HG03097 (cell line): ENCODE results near the gene EXTL1.
"Not testable (repeated sequence)": the region's sequence is repeated elsewhere in the genome, so short reads cannot be mapped to it uniquely, and the experiment has no call there.

Experiments
- ATAC-seq: cut with Tn5 transposase; IDR thresholded peaks from one replicate; pipeline ENCODE4 v1.9.1; 2021; ENCODE audit not compliant: unreplicated experiment, low FRiP score

The EXTL1 gene, protein sequence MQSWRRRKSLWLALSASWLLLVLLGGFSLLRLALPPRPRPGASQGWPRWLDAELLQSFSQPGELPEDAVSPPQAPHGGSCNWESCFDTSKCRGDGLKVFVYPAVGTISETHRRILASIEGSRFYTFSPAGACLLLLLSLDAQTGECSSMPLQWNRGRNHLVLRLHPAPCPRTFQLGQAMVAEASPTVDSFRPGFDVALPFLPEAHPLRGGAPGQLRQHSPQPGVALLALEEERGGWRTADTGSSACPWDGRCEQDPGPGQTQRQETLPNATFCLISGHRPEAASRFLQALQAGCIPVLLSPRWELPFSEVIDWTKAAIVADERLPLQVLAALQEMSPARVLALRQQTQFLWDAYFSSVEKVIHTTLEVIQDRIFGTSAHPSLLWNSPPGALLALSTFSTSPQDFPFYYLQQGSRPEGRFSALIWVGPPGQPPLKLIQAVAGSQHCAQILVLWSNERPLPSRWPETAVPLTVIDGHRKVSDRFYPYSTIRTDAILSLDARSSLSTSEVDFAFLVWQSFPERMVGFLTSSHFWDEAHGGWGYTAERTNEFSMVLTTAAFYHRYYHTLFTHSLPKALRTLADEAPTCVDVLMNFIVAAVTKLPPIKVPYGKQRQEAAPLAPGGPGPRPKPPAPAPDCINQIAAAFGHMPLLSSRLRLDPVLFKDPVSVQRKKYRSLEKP

DNA sequence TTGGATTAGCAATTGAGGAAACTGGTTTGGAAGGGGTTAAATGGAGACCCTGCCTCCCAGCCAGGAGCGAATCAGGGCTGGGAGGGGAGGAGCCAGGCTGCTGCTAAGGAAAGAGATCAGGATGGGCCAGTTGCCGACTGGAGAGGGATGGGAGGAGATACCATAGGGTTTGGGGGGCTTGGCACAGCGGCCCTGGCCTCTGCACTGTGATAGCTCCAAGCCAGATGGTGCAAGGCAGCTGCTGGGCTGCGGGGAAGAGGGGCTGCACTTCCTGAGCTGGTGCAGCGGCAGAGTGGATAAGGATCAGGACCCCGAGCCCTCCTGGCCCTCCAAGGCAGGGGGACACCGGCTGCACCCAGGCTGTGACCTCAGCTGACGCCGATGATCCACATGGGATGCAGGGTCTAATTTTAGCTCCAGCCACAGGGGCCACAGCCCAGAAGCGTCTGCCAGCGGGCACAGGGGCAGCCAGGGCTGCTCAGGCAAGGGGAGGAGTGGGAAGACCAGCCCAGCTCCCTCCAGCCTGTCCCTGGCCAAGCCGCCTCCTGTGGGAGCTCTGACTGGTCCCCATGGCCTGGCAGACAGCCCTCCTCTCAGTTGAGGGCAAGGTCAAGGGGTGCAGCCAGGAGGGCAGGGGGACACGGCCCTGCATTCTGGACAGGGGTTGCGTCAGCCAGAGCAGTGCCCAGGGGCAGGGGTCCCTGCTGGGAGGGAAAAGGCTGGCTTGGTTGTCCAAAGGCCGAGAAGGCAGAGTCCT, at the start of gene EXTL1:
EXTL1 (plus strand) TSS at position 129 of the 757 bp plus-strand sequence. CDS start 872 bp downstream, outside the sequence.
- ATAC-seq: no peak

DNA sequence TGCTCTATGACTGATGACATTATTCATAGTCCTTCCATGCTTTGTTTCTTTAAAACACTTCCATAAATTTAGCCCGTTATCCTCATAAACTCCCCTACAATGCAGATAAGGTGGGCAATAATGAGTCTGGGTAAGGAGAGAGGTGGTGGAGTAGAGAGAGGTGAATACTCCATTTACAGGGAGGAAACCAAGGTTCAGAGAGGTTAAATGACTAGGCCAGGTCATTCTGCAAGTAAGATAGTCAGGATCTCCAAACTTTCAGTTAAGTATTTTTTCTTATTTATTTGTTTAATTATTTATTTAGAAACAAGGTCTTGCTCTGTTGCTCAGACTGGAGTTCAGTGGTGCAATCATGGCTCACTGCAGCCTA, 49.8 kb upstream of the EXTL1 start:
- no peak for ATAC-seq

DNA sequence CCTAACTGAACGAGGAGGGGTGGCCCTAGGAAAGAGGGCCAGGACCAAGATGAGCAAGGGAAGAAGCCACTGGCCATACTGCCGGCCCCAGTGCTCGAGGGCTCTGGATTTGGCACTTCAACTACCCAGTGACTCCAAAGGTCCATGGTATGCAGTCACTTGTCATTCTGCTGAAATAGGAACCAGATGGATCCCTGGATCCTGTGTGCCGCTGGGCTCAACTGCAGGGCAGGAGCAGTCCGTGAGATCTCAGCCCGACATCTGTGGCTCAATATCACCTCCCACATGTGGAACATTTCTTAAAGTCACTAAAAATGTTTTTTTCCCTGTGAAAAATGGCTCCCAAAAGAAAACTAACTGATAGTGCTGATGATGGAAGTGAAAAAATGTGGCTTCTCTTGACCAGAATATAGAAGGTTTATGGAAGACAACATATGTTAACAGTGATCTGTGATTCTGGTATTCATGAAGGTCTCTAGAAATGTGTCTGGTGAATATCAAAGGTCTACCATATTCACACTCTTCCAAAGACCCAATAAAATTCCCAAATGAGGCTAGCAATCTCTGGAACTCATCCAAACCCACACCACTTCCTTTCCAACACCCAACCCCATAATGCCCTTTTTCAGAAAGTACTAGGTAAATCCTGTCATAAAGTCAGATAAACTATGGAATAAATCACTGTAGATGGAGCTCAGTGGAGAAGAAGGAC, 47.8 kb upstream of the EXTL1 start:
- ATAC-seq: no peak

DNA sequence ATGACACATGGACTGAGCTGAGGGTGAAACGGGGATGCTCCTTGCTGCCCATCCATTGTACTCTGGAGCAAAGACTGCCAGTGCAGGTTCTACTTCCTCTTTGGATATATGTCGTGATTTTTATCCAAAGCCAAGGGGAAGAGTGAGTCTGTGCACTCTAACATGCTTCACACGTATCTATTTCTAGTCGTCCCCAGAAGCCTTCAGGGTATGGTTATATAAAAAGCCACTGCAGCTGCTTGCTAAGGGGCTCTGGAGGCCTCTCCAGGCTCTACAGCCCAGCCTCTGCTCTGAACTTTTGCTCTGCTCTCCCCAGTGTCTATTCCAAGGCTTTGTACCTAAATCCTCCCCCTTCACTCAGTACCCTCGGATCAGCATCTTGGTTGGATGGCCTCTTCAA, 43.8 kb upstream of the EXTL1 start:
- no peak for ATAC-seq

DNA sequence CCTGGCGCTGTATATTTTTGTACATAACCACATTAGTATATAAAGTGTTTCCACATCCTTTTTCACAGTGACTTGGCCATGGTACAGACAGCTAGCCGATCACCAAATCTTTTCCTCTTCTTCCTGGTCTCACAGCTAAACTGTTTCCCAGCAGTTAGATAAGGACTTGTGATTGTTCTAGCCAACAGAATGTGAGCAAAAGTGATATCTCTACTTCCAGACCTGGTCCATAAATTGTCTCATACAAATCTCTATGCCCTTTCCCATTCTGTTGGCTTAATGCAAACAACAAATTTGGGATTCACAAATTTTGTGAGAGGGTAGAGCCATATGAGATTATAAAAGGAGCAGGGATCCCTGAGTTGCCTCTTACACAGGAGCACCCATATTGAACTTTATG, 43.2 kb upstream of the EXTL1 start:
- ATAC-seq: no peak

DNA sequence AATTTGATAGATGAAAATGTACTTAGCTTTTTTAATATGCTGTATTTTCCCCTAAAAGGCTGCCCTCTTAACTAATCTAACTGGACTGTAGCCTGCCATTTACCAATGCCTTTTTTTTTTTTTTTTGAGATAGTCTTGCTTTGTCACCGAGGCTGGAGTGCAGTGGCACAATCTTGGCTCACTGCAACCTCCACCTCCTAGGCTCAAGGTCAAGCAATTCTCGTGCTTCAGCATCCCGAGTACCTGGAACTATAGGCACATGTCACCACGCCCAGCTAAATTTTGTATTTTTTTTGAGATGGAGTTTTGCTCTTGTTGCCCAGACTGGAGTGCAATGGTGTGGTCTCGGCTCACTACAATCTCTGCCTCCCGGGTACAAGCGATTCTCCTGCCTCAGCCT, 42.4 kb upstream of the EXTL1 start:
- no peak for ATAC-seq

DNA sequence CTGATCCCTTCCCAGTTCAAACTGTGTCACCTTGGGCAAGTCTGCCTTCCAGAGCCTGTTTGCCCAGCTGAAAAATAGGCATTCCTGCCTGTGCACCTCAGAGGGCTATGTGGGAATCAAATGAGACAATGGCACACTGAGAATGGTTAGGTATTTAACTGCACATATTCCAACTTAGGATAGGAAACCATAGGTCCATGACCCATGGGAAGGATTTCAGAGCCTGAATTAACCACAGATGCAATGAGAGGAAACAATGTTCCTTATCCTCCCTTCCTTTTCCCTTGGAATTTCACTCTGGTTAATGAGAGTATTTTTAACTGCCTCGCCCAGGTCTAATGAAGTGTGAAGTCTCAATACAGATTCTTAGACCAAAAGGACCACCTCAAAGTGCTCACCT, 36.4 kb upstream of the EXTL1 start:
- no peak for ATAC-seq

DNA sequence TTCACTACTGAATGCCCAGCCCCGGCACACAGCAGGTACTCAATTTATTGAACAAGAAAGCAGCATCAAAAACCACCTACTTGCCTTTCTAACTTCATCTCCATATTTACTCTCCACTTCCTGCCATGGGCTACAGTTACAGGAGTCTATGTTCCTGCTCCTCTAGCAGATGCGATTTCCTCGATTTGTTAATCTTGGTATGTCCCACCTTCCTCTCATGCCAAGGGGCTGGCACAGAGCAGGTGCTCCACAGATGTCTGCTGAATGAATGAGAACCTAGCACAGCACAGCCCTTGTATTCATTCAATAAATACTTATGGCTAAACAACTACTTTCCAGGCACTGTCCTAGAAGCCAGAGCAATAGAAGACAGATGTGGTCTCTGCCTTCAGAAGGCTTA, 35.9 kb upstream of the EXTL1 start:
- no peak for ATAC-seq

DNA sequence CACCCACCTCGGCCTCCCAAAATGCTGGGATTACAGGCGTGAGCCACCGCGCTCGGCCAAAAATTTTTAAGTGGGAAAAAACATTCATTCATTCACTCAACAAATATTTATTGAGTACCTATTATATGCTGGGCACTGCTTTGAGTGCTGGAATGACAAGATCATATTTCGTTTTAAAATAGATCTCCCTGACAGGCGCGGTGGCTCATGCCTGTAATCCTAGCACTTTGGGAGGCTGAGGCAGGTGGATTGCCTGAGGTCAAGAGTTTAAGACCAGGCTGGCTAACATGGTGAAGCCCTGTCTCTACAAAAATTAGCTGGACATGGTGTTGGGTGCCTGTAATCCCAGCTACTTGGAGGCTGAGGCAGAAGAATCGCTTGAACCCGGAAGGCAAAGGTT, 34.8 kb upstream of the EXTL1 start:
- not testable (repeated sequence) for ATAC-seq

DNA sequence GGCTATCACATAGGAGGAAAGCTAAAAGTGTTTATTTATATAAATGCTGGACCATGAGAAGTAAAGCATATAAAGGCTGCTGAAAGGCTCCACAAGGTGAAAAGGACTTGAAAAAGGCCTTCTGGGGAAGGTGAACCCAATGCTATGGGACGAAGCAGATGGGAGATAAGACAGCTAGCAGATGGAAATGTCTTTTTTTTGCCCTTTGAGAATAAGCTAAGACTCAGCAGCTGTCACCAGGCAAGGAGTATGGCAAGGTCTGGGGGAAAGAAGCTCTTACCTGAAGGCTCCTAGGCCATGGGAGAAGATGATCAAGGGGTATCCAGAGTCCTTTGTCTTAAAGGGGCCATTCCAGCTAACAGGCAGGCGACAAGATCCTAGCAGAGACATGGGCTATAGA, 33.6 kb upstream of the EXTL1 start:
- ATAC-seq: no peak

DNA sequence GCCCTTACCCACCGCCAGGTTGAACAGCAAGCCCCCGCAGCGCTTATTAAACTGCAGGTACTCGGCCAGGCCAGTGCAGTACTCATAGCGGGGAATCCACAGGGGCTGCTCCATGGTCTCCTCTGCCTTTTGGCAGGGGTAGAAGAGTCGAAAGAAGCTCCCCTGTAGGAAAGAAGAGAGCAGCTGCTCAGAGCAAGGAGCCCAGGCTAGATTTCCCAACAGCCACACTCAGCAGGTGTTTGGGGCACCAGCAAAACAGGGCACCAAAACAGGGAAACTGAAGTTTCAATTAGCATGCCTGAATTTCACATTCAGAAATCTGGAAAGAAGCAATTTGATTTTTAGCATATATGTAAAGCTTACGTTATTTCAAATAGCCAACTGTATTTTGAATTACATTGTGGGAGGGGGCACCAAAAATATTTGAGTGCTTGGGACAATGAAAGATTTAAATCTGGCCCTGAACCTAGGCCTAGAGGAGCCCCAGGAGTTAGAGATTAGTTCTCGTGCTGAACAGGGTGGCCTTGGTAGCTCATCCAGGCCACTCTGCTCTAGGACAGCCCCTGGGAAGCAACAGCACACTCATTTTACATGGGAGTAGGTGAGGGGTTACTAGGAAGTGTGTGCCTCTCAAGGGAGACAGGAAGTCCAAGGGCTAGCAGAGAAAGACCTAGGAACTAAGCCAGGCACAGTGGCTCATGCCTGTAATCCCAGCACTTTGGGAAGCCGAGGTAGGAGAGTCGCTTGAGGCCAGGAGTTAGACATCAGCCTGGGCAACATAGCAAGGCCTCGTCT, 31.9 kb upstream of the EXTL1 start:
- no peak for ATAC-seq

DNA sequence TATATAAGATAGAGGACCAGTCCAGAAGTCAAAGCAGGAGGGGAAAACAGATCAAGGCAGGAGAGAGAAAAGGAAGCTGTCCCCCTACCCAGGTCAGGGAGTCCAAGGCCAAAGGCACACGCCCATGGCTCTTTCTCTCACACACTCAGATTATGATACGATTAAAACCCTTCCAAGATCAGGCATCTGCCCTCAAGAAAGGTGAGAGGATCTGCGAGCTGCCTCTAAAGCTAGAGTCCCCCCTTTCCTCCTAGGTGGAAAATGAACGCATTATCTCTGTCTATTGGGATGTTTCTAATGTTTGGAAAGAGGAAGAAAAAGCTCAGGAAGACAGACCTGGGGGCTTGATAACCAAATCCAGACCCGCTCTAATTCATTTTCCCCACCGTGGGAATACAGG, 31.3 kb upstream of the EXTL1 start:
- ATAC-seq: no peak

DNA sequence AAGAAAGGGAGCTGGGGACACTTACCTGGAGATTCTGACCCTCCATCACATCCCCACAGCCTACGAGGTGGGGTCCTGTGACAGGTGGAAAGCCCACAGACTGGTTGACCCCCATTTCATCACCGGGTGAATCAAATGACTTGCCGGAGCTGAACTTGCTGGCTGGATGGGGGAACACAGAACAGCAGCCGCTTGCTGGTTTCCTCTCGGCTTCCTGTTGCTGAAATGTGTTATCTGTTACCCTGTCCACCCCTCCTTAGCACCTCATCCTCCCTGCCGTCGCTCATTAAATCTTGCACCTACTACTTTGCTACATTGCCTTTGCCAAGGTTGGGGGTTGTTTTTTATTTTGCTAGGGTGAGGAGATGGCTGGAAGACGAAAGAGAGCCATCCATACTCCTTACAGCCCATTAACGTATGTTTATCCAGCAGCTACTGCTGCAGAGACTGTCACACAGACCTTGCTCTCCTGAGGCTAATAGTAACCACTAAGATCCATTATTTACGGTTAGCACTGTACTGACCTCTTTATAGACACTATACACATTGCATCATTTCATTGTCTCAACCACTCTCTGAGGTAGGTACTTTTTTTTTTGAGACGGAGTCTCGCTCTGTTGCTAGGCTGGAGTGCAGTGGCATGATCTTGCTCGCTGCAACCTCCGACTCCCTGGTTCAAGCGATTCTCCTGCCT, 30.7 kb upstream of the EXTL1 start:
- ATAC-seq: no peak

DNA sequence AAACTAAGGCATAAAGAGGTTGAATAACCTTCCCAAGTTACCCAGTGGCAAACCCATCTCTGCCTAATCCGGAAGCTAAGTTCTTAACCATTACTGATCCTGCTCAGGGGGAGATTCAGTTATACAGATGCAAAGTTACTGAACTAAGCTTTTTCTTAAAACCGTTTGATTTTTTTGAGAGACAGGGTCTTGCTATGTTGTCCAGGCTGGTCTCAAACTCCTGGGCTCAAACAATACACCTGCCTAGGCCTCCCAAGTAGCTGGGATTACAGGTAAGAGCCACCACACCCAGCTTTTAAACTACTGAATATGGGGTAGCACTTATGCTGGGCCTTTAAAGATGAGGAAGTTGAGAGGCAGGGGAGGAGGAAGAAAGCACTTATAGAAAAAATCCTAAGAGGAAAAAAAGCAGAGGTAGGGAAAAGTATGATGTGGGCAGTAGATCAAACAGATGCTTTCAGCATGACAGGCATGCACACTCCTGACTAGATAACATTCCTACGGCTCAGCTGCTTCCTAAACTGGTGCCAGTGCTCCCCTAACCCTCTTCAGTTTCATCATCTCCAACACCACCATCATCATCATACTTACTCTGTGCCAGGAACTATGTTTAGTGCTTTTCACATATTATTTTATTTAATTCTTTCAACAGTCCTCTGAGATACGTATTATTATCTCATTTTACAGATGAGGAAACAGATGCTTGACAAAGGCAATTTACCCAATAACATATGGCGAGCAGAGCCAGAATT, 29.5 kb upstream of the EXTL1 start:
- no peak for ATAC-seq

DNA sequence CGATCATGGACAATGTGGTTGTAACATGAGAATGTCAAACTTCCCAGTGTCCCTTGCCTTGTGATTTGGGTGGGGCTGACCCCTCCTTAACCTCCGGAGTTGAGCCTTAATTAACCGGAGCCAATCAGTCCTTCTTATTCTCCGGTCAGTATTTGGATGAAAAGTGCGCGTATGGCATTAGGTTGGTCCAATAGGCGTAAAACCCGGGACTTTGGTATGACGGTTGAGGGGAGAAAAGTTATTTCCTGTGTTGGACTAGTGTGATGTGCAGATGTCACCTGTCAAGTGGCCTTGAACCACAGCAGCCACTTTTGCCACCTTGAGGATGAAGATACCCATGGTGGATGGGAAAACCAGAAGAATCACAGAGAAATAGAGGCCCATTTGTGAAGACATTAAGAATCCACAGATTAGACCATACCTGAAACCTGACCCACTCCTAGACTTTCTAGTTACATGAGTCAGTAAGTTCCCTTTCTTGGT, 28.8 kb upstream of the EXTL1 start:
- ATAC-seq: no peak

DNA sequence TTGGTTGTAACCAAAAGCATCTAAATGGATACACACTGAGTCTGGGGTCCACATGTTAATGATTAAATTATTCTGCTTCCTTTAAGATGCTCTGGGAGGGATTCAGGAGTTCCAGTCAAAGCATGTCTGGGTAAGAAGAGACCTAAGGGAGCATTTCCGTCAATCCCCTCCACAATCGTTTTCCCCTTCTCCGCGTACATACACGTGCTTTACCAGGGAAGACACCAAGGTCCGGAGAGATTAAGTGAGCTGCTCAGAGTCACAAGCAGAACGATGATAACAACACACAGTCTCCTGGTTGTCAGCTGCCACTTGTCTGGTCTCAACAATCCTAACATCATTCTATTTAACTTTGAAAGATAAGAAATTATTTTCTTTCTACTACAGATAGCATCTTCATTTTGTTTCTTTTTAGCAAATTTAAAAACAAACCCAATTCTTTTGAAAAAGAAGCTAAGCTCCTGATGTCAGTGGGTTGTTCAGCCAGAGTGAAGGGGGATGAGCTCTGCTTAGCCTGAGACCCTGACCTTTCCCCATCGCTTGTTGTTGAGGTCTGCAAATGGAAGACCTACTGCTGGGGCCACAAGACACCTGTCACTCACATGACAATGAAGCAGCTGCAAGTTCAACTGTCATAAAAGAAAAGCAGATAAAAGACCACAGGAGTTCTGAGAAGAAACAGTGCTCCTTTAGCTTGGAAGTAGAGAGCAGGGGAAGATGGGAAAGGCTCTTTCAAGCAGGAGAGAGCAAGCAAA, 28.2 kb upstream of the EXTL1 start:
- no peak for ATAC-seq

DNA sequence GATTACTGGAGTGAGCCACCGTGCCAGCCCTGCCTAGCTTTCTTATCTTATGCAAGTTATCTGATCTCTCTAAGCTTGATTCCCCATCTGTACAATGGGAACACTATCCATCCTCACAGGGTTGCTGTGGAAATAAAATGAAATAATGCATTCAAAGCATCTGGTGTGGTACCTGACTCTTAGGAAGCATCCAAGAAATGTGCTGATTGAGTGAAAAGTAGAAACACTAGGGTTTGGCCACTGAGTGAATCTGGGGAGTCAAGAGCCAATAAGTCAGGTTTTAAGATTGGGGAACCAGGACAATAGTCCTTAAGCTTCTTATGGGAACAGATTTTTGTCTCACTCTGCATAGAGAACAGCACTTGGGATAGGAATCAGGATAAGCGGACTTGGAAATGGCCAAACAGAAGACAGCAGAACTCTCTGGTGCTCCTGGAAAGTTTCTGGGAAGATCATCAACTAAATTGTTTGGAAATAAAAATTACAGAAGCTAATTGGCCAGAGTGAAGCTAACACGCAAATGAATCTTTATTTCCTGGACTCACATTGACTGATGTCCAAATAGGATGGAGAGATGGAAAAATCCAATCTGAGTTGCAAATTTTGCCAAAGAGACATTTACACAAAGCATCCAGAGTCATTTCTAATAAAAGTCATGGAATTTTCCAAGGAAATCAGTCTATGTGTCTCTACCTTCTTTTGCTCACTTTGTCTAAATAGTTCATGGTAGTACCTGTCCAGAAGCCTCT, 27.0 kb upstream of the EXTL1 start:
- ATAC-seq: no peak
